Epithelial cell of prostate (primary cell): ENCODE measurements around the gene MMAB.

Experiments used
- DNase-seq: peaks from one replicate; pipeline ENCODE4 v3.0.0-alpha.2; 2011; ENCODE audit warnings: low read depth, low spot score
- H3K27ac ChIP-seq: fragments of 450-650 bp; 2 replicates; pipeline ENCODE4 v1.5.1; 2017; ENCODE audit warnings: mild to moderate bottlenecking

The MMAB gene

DNA sequence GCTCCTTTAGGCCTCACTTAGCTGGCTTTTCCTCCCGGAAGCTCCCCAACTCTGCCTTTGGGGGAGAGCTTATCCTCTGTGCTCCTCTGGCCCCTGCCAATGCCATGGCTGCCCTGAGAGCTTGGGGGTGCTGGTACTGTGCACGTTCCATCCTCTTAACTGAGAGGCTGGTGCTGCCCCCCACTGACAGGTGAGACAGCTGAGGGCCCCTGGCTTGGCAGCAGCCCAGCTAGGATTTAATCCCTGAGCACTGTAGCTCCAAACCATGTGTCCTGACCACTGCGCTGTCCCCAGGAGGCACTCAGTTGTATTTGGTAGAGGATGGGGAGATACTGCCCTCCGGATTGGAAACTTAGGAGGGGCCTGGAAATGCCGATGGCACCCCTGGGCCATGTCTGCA is 49.8 kb downstream of the MMAB start:
- no peak for DNase-seq
- H3K27ac ChIP-seq: no peak overlapping the region

DNA sequence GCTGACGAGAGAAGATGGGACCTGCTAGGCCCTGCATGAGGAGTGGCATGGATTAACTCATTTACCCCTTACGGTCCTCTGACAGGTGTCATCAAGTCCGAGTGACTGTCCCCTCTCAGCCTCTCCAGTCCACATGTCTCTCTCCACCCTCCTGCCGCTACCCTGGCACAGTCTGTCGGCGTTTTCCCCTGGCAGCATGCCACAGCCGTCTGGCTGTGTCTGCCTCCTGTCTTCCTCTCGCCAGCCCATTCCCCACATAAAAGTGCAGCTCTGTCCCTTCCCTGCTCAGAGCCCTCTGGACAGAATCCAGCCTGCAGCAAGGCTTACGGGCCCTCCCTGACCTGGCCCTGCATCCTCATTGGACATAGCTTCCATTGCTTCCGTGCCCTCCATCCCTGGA is 50.2 kb downstream of the MMAB start:
- DNase-seq: no peak

DNA sequence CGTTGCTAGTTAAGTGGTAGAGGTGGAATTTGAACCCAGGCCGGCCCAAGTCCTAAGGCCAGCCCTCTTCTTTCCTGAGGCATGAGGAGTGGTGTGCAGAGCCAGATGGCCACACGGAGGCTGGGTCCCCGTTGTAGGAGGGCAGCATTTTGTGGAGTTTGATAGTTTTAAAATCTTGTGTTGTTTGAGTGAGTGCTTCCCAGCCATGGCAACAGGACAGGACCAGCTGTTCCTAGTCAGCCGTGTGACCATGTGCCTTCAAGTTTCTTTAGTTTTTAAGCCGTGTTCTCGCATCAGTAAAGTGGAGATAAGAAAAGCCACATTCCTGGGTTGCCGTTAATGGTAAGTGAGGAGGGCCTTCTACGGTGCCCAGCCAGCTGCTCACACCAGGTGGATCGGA is 51.5 kb downstream of the MMAB start:
- no peak for DNase-seq
- H3K27ac ChIP-seq: no peak overlapping the region

More for the DNA sequence above, 50.2 kb downstream of the MMAB start:
- H3K27ac ChIP-seq: no peak overlapping the region

DNA sequence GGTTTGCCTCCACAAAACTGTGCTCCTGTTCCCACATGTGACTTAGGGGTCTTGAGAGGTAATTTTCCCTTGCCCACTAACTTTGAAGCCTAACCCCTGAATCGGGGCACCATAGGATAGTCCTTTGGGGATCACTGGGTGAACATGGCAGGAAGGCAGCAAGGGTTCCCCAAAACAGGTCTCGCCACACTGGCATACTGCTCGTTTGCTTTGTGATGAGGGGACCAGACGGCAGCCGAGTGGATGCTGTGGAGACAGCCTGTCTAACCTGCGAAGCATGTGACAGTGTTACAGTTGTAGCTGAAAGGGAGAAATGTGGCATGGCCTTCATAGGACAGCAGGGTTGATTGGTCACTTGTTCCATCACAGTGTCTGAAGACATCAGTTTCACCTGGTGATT is 53.5 kb downstream of the MMAB start:
- no peak overlapping the region for H3K27ac ChIP-seq

DNA sequence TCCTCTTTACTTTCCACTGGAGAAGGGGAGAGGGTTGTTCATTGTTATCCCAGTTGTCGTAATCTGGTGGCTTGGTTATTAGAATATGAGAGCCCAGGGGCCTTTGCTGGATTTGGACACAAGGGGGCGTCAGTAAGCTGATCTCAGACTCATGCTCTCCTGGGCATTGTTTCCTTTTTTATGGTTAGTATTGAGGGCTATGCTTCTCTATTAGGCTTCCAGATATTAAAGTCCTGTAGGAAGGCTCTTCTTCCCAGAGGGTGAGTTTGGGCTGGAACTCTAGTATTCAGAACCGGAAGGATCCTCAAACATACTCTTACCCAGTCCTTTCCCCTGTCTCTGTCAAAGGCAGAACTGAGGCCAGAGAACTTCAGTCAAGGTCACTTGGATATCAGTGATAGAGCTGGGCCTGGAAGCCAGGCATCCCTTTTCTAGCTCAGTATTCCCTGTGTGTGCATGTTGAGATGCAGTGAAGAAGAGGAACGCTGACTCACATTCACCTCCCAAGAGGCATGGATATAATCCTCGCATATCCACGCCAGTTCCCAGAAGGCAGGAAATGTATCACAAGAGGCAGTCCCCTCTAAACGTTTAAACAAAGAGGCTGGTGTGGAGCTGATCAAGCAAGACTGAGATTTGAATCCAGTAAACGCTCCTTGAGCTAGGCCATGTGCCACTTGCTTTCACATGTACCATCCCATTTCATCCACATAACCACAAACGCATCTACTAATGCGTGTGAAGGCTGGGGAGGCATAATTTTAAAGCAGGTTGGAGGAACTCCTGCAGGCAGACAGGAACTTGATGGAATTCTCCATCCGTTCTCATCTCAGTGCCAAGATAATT is 54.3 kb downstream of the MMAB start:
- no peak overlapping the region for H3K27ac ChIP-seq
- no peak for DNase-seq

More for the DNA sequence above, 53.5 kb downstream of the MMAB start:
- no peak for DNase-seq

DNA sequence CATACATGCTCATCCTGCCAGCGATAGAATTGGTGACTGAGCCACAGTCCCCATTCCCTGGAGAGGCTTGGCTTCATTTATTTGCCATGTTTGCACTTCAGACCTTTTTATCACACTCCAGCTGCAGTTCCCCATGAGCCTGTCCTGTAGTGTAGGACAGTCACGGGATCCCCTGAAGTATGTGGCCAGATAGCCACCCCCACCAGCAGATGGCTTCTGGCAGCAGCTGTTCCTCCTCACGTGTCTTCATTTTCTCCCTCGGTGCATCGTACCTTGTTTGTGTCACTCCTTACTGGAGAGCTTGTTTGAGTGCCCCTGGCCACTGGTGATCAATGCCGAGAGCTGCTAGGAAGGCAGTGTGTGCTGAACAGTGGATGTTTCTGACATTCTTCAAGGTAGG is 55.7 kb downstream of the MMAB start:
- H3K27ac ChIP-seq: no peak overlapping the region
- no peak for DNase-seq

DNA sequence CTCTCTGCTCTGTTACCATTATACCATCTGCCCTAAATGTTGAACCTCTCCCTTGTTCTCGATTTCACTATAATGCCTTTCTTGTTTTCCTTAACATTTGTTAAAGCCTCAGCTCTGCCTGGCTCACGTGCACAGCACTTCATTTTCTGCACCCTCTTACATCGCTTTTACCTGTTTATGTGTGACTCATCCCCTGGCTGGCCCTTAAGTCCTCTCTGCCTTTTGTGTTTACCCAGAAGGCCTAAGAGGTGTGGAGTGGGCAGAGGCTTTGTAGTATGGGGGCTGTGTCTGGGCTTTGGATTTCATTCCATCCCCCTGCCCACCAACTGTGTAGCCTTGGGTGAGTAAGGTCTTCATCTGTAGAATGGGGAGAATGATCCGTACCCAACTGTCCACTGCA is 59.3 kb downstream of the MMAB start:
- no peak for DNase-seq
- H3K27ac ChIP-seq: no peak overlapping the region

DNA sequence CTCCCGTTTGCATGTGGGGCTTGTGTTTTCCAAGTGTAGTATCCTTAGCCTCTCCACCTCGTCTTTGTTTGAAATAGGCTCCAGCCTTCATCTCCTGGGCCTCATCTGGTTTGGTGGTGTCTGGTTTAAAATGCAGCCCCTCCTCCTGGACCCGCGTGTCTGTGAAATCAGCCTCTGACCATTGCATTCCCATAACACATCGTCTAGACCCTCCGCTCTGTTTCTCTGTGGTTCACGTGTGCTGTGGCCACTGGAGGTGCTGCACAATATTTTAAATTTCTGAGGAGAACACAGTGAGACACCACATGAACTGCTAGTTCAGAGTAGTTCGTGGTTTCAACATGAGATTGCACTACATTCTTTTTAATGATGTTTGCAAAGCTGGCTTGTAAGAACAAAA is 60.3 kb downstream of the MMAB start:
- DNase-seq: no peak
- no peak overlapping the region for H3K27ac ChIP-seq

DNA sequence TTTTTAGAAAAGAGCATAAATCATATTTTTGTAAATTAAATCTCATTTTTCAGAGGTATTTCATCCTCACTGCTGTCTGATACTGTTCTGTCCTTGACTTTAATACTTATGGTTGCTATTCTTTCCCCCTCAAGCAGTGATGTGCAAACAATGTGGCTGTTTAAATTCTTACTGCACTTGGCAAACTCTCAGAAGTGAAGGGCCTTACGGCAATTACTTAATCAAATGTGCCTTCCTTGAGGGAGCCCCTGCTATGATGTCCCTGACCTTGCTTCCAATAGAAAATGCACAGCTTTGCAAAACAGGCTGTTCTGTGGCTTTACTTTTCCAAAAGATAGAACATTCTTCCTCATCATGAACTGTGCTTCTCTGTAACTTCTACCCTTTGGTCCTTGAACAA is 60.7 kb downstream of the MMAB start:
- DNase-seq: no peak
- H3K27ac ChIP-seq: no peak overlapping the region

DNA sequence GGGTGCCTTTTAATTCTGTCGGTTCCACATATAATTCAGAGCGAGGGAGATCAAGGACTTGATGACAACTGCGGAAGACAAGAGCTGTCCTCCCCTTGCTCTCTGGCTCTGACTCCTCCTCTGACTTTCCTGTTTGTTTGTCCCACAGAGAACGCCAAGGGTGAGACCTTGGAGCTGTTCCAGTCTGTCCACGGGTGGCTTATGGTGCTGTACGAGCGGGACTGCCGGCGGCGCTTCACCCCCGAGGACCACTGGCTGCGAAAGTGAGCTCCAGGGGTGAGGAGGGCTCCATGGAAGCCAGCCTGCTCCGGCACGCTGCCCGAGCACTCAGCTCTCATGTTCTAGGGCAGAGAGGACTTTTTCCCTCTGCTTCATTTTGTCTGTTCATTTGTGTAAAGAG is 63.1 kb downstream of the MMAB start:
- H3K27ac ChIP-seq: no peak overlapping the region
- no peak for DNase-seq

DNA sequence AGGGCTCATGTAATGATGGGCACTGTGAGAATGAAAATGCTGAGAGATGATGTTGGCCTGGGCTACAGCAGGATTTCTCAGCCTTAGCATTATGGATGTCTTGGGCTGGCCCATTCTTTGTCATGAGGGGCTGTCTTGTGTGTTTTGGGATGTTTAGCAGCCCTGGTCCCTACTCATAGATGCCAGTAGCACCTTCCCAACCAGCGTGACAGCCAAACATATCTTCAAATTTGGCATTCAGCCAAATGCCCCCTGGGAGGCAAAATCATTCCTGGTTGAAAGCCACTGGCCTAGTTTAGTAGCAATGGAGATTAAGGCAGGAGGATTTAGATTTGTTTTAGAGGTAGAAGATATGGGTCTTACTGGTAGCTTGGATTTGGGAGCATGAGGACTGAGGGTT is 69.2 kb downstream of the MMAB start:
- no peak overlapping the region for H3K27ac ChIP-seq
- DNase-seq: no peak
